Activated CD4-positive, alpha-beta T cell treated with anti-CD3 and anti-CD28 coated beads, Interleukin-2, Interleukin-6, amounts not matched to agents 100 ng/mL and 50 ng/mL, durations not matched to agents 16 hours and 8 hours (primary cell): ENCODE data around the gene LINC01488.

Experiments
- DNase-seq: peaks from one replicate; pipeline ENCODE4 v3.0.0-alpha.2; 2020

The LINC01488 gene

GRCh38 chr11:69535908-69536307 is 54.4 kb downstream of the LINC01488 start:
- DNase-seq, result no peak

DNA sequence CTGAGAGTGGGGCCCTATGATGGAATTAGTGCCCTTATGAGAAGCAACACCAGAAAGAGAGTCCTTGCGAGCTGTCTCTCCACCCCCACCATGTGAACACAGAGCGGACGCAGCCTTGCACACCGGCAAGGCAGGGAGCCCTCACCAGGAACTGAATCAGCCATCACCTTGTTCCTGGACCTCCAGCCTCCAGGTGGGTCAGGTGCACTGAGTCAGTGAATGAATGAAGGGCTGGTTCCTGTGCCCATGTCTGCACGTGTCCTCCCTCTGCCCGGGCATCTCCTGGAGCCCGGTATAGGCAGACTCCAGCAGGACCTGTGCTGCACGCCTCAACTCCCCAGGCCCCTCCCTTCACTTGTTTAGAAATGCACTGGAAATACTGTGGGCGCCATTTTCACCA is 54.9 kb downstream of the LINC01488 start:
- DNase-seq, result no peak

GRCh38 chr11:69537126-69537525 is 55.7 kb downstream of the LINC01488 start:
- DNase-seq, result no peak

DNA sequence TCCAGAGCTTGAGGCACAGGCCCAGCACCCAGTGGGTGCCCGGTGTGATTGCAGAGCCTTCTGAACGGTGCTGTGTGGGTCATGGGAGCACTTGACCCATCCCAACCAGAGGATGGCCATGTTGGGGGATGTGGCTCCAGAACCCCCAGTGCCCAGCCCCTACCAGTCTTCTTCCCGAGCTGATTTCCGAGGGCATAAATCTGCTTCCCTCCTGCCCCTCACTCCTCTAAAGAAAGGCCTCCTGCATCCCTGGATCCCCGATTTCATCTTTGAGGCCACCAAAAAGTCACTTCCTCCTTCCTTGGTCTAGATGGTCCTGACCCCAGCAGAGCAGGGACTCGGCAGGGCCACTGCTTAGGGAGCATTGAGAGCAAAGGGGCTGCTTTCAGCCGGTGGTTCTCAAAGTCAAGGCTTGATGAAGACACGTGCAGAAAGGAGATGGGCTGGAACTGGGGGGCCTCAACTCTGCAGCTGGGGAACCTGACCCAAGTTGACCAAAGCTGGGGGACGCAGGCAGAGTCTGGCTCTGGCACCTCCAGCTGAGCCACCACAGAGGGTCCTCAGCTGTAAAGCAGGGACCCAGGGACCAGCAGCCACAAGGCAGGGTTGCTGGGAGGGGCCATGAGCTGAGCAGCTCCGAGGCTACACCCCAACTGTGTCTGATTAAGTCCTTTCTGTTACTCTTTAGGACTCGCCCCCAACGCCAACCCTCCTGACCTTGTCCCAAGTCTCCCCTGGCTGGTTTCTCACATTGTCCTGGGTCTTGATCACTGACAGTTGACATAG is 56.6 kb downstream of the LINC01488 start:
- DNase-seq, result no peak

DNA sequence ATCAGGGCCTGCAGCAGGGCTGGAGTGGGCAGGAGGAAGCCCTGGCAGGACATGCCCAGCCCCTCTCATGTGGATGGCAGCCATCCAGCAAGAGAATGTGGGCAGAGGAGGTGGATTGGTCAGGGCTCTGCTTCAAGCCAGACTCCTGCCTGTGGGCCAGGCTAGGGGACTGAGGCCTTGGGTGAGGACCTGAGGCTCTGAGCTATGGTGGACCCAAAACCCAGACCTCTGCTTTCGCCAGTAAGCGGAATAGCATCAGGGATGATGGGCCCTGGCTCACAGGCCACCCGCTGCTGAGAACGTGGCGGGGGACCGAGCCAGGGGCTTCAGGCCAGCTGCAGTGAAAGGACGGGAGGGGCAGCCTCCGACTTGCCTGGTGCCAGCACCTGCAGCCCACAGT is 57.4 kb downstream of the LINC01488 start:
- DNase-seq, result no peak

- no peak for DNase-seq
Observed at GRCh38 chr11:69539416-69540117, 58.1 kb downstream of the LINC01488 start.

- no peak for DNase-seq
Observed at GRCh38 chr11:69540118-69541000, 58.9 kb downstream of the LINC01488 start.

DNA sequence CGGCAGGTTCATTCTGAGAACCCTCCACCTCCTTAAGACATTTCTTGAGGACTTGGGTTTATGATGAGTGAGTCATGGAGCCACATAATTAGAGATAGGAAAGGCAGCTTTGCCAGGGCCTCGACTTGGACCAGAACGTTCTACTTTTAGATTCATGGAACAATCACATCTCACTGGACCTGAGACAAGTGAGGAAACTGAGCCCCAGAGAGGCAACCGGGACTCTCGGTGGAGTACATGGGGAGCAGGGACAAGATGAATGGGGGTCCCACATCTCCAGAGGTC is 59.5 kb downstream of the LINC01488 start:
- no peak for DNase-seq

DNA sequence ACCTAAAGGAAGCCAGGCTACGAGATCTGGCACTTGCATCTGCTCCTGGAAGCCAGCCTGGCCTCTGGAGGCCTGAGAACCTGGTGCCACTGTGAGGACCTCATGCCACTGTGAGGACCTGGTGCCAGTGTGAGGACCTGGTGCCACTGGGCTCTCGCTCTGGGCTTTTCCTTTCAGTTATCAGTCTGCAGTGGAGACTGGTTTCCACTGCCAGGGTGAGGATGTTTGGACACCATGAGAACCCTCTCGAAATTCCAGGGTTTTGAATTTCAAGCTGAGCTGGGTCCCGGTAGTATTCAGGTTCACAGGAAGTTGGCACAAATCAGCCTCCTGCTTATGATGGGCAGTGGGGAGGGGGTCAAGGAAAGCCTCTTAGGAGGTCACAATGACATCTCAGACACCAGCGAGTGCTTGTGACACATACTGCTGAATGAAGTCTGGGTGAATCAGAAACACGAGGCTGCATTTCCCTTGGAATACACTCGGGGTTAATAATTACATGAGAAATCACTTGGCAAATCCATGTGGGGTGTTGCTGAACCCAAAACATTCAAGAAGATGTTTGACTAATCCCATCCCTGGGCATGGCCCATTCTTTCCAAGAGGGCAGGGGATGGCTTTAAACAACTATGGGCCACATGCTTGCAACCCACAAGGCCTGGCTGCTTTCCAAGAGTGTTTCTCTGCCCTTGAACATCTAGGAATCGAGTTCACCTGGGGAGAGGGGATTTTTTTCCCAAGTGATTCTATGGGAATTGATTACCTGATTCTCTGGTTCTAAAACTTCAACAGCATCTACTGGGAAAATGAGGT is 60.2 kb downstream of the LINC01488 start:
- no peak for DNase-seq

- no peak for DNase-seq
Observed at GRCh38 chr11:69542314-69543168, 61.1 kb downstream of the LINC01488 start.
